Brain microvascular endothelial cell (primary cell): Measurements from ENCODE around the gene PSMB5.

ENCODE experiments used
- DNase-seq: peaks from one replicate; pipeline ENCODE4 v3.0.0-alpha.2; 2020
- H3K27ac ChIP-seq: fragments of 250-450 bp; sonication (Bioruptor Pico); 2 replicates; pipeline ENCODE4 v1.5.1; 2020; ENCODE audit warnings: mild to moderate bottlenecking, moderate library complexity
- H3K27me3 ChIP-seq: fragments of 250-450 bp; sonication (Bioruptor Pico); replicated peaks from 2 replicates; pipeline ENCODE4 v1.5.1; 2020; ENCODE audit warnings: mild to moderate bottlenecking
- H3K36me3 ChIP-seq: fragments of 250-450 bp; sonication (Bioruptor Pico); replicated peaks from 2 replicates; pipeline ENCODE4 v1.5.1; 2020; ENCODE audit warnings: mild to moderate bottlenecking
- H3K4me3 ChIP-seq: 2 replicates; pipeline ENCODE4 v1.5.1; 2011; ENCODE audit warnings: low read depth, mild to moderate bottlenecking, control low read depth, low read length, moderate library complexity
- in situ Hi-C: cut with HindIII; loops from 2 replicates; pipeline ENCODE4 v1.10.0; 2017; ENCODE audit warnings: low sequenced_read_pairs, low pct_ligation_motif_present
- TF ChIP-seq, protein P1 (sequence below): IDR thresholded peaks from 2 replicates; pipeline ENCODE4 v1.5.1; 2011; ENCODE audit warnings: low read depth, mild to moderate bottlenecking, moderate library complexity, low read length, control low read depth, inconsistent platforms; ENCODE audit errors: missing control alignments

Gene PSMB5

DNA sequence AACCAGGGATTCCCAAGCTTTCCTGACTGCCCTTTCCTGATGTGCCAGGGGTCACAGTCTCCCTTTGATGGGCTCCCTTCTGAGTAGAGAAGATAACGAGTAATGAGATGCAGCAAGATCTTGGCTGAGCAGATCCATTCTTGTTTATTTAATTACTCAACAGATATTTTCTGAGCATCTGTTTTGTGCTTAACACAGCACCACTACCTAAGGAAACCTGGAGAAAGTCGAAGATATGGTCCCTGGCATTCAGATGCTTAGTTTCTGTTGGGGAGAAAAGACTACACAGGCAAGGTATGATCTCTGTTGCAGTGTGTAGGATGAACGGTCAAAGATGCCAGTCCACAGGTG, 56.2 kb downstream of the PSMB5 start:
- no peak overlapping the region for H3K4me3 ChIP-seq

DNA sequence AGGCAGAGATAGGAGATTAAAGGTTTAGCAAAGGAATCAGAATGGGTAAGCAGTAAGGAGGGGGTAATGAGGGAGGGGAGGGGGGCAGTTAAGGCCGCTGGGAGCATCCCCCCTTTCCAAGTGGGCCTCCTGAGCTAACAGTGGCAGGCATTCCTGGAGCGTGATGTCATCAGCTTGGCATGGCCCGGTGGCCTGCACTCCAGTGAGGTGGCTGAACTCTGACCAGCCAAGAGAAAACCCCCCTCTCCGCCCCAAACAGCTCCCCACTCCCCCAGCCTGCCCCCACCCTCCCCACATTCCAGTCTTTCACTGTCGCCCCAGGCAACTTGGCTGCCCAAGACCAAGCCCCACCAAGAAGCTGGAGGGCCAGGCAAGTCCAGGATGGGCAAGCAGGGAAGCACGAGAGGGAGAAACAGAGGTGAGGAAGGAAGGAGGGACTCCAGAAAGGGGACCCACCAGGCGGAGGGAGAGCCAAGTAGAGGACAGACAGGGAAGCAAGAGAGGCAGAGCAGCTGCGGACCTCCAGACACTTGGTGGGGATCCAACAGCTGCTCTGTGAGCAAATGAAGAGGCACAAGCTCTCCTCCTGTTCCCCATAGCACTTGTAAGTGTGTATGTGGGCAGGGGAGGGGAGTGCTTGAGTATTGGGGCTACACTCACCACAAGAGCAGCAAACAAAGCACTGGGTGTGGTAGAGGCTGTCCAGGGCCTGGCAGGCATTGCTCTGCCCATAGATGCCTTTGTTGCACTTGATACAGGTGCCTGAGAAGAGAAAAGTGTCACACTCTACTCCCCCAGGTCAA, 56.8 kb downstream of the PSMB5 start:
- no peak overlapping the region for H3K4me3 ChIP-seq
- H3K27me3 ChIP-seq = no peaks in the 10 kb centered on the region
- H3K27ac ChIP-seq = no peak overlapping the region
- DNase-seq = no peak
- in situ Hi-C loops = no loop called here
- H3K36me3 ChIP-seq = peaks cover 9% of the 10 kb centered on the region
- TF ChIP-seq, protein P1, sequence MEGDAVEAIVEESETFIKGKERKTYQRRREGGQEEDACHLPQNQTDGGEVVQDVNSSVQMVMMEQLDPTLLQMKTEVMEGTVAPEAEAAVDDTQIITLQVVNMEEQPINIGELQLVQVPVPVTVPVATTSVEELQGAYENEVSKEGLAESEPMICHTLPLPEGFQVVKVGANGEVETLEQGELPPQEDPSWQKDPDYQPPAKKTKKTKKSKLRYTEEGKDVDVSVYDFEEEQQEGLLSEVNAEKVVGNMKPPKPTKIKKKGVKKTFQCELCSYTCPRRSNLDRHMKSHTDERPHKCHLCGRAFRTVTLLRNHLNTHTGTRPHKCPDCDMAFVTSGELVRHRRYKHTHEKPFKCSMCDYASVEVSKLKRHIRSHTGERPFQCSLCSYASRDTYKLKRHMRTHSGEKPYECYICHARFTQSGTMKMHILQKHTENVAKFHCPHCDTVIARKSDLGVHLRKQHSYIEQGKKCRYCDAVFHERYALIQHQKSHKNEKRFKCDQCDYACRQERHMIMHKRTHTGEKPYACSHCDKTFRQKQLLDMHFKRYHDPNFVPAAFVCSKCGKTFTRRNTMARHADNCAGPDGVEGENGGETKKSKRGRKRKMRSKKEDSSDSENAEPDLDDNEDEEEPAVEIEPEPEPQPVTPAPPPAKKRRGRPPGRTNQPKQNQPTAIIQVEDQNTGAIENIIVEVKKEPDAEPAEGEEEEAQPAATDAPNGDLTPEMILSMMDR = no peak

More for the DNA sequence above, 56.2 kb downstream of the PSMB5 start:
- Histone ChIP-seq H3K27me3 (no peaks in the 10 kb centered on the region), H3K27ac (no peak overlapping the region), H3K36me3 (peaks cover 6% of the 10 kb centered on the region)
- in situ Hi-C loops = no loop called here
- TF ChIP-seq, protein P1 = no peak
- DNase-seq = no peak

DNA sequence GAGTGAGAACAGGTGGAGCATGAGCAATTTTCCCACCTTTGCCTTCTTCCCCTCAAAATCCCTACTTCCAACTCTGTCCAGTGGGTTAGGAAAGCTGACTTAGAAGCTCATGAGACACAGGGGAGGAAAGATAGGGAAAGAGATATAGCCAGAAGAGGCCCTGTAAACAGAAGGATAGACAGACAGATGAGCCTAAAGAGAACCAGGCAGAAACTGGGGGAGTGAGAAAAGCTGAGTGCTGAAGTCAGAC, 57.3 kb downstream of the PSMB5 start:
- Histone ChIP-seq H3K27me3 (no peaks in the 10 kb centered on the region), H3K27ac (no peak overlapping the region), H3K4me3 (no peak overlapping the region), H3K36me3 (peaks cover 9% of the 10 kb centered on the region)
- in situ Hi-C loops = no loop called here
- TF ChIP-seq, protein P1 = no peak
- no peak for DNase-seq

DNA sequence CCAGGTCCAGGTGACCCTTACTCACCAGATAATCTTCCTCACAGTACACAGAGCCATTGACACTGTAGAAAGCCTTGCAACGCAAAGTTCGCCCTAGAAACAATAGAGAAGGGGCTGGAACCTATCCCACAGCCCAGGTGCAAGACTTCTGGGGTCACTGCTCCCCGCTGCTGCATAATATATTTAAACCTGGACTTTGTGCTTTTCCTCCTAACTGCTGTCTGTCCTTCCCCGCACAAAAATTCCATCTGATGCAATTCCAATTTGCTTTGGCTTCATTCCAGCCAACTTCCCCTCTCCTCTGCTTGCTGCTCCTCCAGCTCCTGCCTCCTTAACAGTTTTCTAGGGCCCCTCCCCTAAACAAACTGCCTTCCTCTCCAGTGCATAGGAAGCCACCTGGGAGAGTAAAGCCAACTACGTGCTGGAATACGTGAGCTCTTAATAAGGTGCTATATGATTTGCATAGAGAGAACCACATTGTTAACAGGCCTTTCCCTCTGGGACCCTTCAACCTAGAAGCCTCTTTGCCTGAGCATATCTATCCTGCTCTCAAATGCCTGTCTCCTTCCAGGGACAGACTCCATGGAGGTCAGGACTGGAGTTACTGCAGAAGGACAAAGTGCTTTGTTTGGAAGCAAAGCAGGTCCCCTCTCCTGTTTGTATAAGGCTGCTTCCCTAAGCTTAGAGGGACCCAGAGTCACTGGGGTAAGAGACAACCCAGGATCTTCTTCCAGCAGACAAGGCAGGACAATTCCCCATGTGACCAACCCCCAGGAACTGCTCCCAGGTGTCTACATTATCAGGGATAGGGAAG, 57.9 kb downstream of the PSMB5 start:
- Histone ChIP-seq H3K27ac (peak overlapping the region; percentile 26), H3K4me3 (no peak overlapping the region), H3K27me3 (no peaks in the 10 kb centered on the region), H3K36me3 (peaks cover 13% of the 10 kb centered on the region)
- in situ Hi-C loops = no loop called here
- TF ChIP-seq, protein P1 = no peak
- DNase-seq = peak; percentile 33
